GM18868 (cell line): Measurements from ENCODE around the gene SLC5A5.

Source experiments
- ATAC-seq: cut with Tn5 transposase; IDR thresholded peaks from one replicate; pipeline ENCODE4 v1.9.1; 2021; ENCODE audit warnings: mild to moderate bottlenecking, moderate library complexity; ENCODE audit not compliant: unreplicated experiment

Gene SLC5A5

DNA sequence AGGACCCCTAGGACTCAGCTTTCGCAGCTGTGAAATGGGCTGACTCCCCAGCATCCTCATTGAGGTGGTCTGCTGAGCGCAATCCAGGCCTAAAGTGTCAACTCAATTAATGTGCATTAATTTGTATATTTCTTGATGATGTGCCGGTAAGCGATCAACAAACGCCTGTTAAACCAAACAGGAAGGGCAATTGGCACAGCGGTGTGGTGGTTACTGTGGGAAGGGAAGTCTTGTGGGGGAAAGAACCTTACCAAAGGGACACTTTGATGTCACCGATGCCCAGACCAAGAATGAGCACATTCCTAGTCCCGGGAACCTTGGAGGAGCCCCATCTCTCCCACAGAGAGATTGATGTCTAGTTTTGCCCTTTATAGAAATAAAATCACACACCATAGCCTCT lies 25.6 kb upstream of the SLC5A5 start:
- ATAC-seq, result no peak

DNA sequence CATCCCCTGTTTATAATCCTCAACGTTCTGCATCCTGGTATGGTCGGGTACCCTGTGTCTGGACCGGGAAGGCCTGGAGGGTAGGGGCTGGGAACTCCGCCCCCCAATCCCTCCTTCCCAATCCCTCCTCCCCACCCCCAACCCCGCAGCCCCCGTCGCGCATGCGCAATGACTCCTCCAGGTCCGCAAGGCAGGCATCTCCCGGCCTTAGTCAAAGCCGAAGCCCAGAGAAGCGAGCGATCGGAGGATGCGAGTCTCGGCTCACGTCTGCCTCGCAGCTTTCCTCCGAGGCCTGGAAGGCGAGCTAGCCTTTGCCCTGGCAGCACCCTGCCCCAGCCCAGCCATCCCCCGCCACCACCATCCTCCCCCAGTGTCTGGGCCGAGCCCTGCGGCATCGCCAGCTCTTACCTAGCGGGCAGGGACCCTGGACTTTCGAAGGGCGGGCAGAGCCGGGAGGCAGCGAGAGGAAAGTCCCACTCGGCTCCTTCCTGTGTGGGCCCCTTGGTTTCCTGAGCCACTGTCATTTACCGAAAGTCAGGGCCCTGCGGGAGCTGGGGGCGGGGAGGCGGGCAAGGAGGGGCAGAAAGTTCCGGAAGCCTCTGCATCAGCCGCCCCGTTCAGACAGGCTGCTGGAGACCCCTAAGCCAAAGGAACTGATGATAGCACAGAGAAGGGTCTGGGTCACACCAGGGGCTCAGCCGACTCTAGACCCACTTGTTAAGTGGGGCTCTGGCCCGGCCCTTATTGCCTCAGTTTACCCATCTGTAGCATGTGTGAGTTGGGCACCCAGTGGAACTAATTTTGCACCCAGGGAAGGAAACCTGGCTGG lies 24.0 kb upstream of the SLC5A5 start, which contains the start of gene JAK3:
Gene JAK3, minus strand, starts transcription at position 445 of the 829 bp plus-strand sequence. CDS start 3,565 bp downstream, outside the sequence.
- peak; percentile 52 for ATAC-seq

DNA sequence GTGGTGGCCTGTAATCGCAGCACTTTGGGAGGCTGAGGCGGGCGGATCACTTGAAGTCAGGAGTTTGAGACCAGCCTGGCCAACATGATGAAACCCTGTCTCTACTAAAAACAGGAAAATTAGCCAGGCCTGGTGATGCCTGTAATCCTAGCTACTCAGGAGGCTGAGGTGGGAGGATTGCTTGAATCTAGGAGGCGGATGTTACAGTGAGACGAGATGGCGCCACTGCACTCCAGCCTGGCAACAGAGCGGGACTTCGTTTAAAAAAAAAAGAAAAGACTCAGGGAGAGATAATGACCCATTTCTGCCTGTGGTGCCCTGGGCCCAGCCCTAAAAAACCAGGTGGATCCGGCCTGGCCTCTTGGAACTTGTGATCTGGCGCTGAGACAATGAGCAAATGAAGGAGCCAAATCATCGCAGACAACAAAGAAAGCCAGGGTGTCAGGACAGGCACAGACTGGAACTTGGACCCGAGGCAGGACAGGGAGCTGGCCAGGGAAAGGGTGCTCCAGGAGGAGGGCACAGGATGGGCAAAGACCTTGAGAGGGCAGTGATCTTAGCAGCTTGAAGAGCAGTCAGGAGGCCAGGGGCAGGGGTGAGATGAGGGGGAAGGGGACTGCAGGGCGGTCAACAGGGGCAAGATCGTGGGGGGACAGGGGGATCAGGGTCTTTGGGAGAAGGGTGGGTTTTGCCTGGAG lies 23.0 kb upstream of the SLC5A5 start:
- ATAC-seq, result no peak

DNA sequence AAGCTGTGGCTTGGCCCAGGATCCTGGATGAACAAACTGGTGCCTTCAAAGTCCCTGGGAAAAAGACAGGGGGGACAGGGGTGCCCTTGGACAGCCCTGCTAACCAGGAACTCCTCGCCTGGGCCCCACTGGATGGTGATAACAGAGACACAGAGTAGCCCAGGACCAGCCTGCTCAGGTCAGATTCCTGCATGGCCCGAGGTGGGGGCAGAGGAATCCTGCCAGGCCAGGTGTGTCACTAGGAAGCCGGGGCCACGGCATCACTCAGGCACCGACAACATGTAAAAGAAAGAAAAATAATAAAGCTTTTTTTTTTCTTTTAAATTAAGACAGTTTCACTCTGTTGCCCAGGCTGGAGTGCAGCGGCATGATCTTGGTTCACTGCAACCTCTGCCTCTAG lies 17.7 kb upstream of the SLC5A5 start:
- ATAC-seq, result no peak

DNA sequence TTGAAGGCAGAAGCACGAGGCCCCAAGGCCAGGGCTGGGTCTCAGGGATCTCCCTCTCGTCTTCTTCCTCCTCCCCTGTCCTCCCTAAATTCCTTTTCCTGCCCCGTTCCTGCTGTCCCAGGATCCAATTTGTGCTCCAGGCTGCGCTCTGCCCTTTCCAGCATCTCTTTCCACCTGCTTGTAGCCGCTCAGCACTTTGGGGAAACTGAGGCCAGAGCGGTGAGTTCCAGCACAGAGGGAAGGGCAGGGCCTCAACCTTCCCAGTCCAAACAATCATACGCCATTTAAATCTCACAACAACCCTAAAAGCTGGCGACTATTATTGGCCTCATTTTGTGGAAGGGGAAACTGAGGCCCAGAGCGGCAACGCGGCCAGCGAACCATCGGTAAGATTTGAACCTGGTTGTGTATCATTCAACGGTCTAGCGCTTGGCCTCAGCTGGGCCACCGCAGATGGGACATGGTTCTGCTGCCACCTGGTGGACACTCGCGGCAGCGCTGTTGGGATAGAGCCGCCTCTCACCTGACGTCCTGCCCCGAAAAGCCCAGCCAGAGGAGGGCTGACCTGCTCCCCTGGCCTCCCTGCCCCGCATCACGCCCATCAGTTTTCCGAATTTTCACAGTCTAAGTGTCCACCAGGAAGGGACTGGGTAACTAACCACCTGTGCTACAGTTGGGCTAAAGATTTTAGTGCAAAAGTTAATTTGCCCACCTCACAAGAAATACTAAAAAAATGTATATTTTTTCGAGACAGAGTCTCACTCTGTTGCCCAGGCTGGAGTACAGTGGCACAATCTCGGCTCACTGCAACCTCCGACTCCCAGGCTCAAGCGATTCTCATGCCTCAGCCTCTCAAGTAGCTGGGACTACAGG lies 16.2 kb upstream of the SLC5A5 start:
- no peak for ATAC-seq

DNA sequence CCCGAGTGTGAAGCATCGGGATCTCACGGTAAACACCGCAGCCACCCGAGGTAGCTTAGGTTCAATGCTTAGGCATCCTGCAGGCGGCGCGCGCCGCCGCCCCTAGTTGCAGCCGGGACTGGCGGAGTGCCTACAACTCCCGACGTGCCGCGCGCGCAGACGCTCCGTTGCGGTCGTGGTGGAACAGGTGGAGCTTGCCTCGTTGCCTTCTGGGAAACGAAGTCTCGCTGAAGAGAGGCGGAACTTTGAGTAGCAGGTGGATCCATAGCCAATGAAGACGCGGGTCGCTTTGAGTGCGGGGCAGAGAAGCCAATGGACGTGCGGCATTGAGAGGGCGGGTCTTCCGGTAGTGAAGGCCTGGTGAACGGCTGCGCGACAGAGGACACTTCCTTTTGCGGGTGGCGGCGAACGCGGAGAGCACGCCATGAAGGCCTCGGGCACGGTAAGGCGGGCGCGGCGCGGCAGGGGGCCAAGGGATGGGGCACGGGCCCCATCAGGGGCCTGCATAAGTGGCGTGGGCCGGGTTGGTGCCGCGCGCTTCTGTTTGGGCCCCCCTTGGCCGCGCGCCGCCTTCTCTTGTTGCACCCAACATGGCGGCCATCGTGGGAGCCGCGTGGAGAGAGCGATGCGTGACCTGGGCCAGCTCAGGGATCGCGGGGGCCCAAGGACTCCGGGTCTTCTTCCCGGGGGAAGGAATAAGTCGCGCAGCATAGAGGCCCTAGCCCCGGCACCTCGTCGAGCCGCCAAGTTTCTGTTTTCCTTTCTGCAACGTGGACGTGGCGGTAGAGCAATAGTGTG lies 12.0 kb upstream of the SLC5A5 start, which contains the start of gene RPL18A:
Gene RPL18A, plus strand, starts transcription at position 378 of the 798 bp plus-strand sequence. Its CDS starts 47 bp downstream, at position 425.
- peak; percentile 87 for ATAC-seq

DNA sequence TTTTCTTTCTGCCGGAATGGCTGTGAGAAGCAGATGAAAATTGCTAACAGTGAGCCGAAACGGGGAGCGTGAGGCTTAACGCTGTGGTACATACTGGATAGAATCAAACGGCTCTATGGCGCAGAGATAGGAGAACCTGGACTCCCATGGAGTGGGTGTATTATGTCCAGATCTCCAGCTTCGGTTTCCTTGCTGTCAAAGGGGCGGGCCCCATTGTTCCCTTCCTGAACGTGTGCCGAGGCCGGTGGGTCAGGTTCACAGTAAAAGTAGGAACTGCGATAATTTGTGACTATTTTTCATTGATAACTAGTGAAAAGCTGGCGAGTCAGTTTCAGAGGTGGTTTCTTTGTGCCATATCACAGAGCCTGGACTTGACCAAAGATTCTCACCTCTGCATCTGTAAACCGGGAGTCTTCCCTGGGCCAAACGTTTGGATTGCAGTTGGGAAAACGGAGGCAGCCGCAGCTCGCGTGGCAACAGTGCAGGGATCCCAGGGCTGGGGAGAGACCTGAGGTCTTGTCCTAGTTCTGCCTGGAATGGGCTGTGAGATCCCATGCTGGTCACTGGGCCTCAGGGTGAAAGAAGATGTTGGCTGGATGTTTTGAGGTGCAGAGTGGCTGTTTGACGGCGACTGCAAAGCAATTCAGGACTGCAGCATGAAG lies 11.3 kb upstream of the SLC5A5 start:
- no peak for ATAC-seq

DNA sequence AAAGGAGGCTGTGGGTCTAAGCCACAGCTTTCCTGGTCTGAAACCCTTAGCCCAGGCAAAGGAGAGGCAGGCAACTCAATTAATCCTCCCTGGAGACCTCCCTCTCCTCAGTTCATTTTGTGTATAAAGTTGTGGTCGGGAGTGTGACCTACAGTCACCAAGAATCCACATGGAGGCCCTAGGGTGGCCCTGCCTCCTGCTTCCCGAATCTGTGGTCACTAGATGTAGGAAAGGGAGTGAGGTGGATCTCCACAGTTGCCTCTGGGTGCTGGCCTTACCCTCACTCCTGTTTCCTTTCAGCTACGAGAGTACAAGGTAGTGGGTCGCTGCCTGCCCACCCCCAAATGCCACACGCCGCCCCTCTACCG lies 10.8 kb upstream of the SLC5A5 start:
- no peak for ATAC-seq

DNA sequence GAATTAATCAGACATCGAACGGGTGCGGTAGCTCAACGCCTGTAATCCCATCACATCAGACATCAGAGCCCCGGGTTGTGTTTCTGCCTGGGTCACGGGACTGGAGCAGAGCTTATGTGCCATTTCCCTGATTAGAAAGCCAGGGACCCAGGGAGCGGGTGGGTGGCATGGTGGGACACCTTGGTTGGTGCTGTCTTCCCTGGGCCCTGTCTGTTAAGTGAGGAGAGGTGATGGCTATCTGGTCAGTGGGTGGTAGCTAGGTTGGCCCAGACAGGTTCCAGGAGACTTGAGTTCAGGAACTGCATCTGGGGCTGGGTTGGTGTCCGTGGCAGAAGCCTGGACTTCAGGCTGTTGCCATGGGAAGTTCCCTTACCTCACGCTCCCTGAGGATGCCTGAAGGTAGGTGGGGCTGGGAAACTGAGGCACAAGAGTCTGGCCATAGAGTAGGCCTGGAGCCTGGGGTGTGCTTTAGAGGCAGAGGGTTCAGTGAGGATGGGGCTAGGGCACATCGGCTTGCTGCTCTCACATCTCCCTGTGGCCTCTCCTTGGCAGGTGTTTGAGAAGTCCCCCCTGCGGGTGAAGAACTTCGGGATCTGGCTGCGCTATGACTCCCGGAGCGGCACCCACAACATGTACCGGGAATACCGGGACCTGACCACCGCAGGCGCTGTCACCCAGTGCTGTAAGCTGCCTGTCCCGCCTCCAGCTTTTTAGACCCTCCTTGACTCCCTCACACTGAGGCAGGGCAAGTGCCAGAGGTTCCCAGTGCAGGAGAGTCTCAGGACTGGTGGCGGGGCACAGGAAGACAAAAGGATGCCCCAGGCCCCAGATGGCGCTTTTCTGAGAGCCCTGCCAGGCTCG lies 10.0 kb upstream of the SLC5A5 start:
- no peak for ATAC-seq

DNA sequence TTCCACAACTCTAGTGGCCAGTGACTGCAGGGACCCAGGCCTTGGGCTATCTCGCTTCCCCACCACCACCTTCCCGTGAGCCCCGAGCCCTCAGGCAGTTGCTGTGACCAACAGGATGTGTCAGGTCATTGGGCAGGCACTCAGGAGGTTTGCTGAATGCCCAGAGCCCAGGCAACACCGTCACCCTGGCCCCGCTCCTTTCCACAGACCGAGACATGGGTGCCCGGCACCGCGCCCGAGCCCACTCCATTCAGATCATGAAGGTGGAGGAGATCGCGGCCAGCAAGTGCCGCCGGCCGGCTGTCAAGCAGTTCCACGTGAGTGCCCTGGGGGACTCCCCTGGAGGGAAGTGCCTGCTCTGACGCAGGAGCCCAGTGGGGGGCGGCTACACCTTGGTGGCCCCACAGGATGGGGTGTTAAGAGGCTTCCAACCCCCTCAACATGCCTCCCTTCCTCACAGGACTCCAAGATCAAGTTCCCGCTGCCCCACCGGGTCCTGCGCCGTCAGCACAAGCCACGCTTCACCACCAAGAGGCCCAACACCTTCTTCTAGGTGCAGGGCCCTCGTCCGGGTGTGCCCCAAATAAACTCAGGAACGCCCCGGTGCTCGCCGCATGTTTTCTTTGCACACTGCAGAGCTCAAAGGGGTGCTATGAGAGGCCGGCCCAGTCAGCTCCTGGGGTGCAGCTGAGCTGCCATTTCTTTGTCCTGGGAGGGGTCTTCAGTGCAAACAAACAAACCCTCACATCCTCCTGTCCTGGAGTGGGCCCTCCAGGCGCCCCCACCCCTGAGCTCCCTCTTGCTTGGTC lies 8.8 kb upstream of the SLC5A5 start:
- no peak for ATAC-seq

DNA sequence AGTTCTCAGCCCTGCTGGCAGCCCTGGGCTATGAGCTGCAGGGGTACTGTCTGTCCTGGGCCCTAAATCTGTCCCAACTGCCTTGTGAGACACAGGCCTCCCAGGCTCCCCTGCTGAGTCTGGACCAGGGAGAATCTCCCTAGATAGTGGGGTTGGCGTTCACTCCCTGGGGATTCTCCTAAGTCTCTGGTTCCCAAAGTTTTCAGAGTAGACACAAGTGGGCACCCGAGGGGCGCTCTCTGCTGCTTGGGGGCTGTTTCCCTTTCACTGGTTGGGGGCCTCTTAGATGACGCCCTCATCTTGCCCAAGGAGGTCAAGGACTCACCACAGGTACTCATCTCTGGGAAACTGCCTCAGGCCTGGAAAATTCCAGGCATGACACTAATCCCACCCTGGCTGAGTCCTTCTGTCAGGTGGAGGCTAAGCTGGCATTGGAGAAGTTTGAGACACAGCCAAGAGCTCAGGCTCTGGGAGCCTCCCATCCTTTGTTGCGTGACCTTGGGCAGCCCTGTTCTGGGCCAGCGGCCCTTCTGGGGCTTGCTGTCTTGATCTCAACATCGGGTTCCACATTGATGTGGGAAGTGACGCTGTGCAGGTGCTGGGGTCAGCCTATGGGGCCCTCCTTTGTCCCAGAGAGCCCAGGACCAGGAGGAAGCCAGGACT lies 8.1 kb upstream of the SLC5A5 start:
- no peak for ATAC-seq

DNA sequence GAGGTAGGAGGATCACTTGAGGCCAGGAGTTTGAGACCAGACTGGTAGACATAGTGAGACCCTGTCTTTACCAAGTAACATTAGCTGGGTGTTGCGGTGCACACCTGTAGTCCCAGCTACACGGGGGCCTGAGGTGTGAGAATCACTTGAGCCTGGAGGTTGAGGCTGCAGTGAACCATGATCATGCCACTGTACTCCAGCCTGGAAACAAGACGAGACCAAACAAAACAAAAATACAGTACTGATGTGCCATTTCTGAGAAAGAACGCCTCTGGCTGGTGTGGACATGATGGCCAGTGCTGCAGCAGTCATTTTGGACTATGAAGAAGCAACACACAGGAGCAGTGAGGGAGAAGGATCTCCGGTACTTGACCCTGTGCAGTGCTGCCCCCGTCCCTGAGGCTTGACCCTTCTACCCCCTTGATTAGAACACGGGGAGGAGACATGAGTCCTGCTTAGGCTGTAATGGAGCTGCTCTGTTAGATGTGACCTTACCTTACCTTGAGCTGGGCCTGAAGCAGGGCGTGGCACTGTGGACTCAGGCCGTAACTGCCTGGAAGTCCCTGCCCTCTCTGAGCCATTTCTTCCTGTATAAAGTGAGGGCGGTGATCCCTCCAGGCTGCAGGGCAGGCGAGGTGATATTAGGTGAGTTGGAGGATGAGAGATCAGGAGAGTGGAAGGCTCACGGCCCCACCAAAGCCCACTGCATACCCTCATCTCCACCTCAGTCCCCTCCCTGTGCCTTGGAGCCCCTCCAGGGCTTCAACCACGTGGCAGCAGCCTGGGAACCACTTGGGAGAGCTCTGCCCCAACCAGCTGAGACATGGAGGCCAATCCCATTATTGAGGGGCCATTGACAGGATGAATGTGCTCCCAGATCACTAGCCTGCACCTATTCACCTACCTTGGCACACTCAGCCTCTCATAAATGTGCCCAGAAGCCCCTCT lies 6.1 kb upstream of the SLC5A5 start:
- ATAC-seq, result no peak

DNA sequence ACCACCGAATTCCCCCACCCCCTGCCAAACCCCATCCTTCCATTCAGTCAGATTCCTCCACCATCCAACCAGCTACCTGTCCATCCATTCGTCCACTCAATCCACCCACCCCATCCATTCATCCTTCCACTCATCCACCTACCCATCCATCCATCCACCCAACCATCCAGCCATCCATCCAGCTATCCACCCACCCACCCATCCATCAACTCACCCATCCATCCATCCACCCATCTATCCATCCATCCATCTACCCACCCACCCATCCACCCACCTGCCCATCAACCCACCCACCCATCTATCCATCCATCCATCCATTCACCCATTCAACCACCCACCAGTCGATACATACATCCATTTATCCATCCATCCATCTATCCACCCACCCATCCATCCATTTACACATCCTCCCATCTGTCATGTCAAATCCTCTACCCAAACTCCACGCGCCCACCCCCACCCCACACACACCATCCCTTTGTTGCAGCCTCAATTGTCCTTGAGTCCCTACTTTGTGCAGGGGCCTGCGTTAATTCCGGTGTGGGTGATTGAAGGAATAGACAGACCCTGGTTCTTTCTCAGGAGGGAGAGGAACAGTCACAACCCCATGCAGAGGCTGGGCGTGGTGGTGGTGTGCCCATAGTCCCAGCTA lies 5.3 kb upstream of the SLC5A5 start:
- no peak for ATAC-seq

DNA sequence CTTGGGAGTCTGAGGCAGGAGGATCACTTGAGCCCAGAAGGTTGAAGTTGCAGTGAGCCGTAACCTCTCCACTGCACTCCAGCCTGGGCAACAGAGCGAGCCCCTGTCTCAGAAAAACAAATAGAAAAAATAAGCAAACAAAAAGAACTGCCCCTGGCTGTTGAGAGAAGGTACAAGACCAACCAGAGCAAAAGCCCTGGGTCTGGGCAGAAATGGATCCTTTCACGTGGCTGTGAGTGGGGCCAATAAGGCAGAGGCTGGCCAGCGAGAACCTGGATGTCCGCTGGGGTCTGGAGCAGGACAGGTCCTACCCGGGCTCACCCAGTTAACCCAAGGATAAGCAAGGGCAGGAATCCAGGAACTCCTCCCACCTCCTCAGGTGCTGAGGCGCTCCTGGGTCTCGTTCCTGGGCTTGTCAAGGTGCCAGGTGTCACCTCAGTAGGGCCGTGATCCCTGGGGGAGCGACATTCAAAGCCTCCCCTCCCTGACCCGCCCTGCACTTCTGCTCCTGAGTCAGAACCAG lies 4.7 kb upstream of the SLC5A5 start:
- ATAC-seq, result no peak

DNA sequence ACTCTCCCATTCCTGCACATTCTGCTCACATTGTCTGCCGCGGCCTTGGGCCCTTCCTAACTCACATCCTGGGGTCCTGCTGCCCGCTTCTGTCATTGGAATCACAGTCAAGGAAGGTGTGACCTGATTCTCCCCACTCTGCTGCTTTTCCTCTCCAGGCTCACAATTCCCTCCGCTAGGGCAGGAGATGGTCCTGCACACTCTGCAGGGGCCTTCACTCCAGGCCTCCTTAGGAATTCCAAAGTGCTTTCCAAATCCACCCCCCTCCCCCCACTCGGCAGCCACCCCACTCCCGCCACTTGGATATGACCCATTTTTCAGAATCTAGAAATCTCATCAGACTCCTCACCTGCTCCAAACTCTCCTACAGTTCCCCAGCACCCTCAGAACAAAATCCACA lies 3.1 kb upstream of the SLC5A5 start:
- ATAC-seq, result no peak

DNA sequence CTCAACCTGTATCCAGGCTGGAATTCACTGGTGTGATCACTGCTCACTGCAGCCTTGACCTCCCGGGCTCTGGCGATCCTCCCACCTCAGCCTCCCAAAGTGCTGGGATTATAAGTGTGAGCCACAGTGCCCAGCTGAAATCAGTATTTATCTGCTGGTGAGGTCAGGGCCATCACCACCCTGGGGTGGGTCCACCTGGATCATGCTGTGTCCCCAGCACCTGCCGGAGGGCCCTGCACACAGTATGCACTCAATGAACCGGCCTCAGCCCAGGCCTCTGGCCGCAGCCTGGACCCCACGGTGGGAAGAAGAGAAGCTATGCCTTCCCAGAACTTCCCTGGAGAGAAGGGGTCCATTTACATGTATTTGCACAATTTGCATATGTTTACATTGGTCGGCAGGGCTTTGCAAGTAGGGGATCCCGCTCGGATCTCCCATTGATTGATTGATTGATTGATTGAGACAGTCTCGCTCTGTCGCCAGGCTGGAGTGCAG lies 2.6 kb upstream of the SLC5A5 start:
- ATAC-seq, result no peak
